ENCODE data around the gene ABLIM1. TPM values are rescaled to one million over a fixed set of nuclear protein-coding genes. Genes with fewer than 3 reads are reported as not detected.

The ABLIM1 gene
- total and polyA plus RNA-seq, 2 experiments from 2014 or later, result 21.9 to 45.1 TPM

GRCh38 chr10:114655671-114656070 lies 2.4 kb downstream of the ABLIM1 start:
- Mint-ChIP-seq H3K9me3 (no peaks in the 10 kb centered on the region), H3K27ac (no peak overlapping the region), H3K4me3 (no peak overlapping the region), H3K4me1 (no peaks in the 10 kb centered on the region), H3K27me3 (ENCODE audit: insufficient read depth, low read depth, poor library complexity) (peaks cover 4% of the 10 kb centered on the region), H3K36me3 (ENCODE audit: low read depth) (no peaks in the 10 kb centered on the region)
- Histone ChIP-seq H3K4me1 (ENCODE audit: insufficient read depth) (no peaks in the 10 kb centered on the region), H2AFZ (no peak overlapping the region), H3K9me2 (ENCODE audit: insufficient read depth) (no peaks in the 10 kb centered on the region), H3K27me3 (ENCODE audit: insufficient read depth) (no peaks in the 10 kb centered on the region), H3K4me2 (no peak overlapping the region), H3K36me3 (ENCODE audit: insufficient read depth) (no peaks in the 10 kb centered on the region), H3K4me3 (no peak overlapping the region), H4K20me1 (replicated peaks; ENCODE audit: insufficient read depth) (no peaks in the 10 kb centered on the region), H3K79me2 (replicated peaks; ENCODE audit: insufficient read depth) (no peaks in the 10 kb centered on the region), H3K27ac (ENCODE audit: low read depth) (no peak overlapping the region), H3F3A (replicated peaks; ENCODE audit: low read depth) (no peaks in the 10 kb centered on the region)
- DNase-seq (ENCODE audit: low spot score) (no peak), ATAC-seq (no peak)
- no peak for TF ChIP-seq NANOG (IDR thresholded peaks at IDR 0.05; ENCODE audit: borderline replicate concordance)
- TF ChIP-seq JUNB (IDR thresholded peaks at IDR 0.05; ENCODE audit: unreplicated experiment), result no peak
- TF ChIP-seq CREB1 (CRISPR knock-in tag; IDR thresholded peaks at IDR 0.05; ENCODE audit: low read depth), result no peak
- no peak for TF ChIP-seq CTCF (conservative IDR thresholded peaks at IDR 0.05; ENCODE audit: low read depth in 2 of 2)
- TF ChIP-seq STAT1 (IDR thresholded peaks at IDR 0.05; ENCODE audit: unreplicated experiment), result no peak
- TF ChIP-seq ZNF462 (CRISPR knock-in tag; IDR thresholded peaks at IDR 0.05), result no peak
- no peak for TF ChIP-seq ZNF331 (CRISPR knock-in tag; IDR thresholded peaks at IDR 0.05; ENCODE audit: low read depth)
- no peak for TF ChIP-seq EZH2phosphoT487 (IDR thresholded peaks at IDR 0.05; ENCODE audit: unreplicated experiment)
- no peak for TF ChIP-seq EZH2 (IDR thresholded peaks at IDR 0.05; ENCODE audit: low read depth, unreplicated experiment)
- no peak for TF ChIP-seq POLR2AphosphoS5 (IDR thresholded peaks at IDR 0.05; ENCODE audit: low read depth)
- no peak for TF ChIP-seq ETS1 (IDR thresholded peaks at IDR 0.05)
